Astrocyte (in vitro differentiated cells and primary cell): ENCODE data around the gene CAPG.

Experiments used
- EZH2 ChIP-seq: IDR thresholded peaks from 2 replicates; pipeline ENCODE4 v1.6.1; 2012; ENCODE audit warnings: mild to moderate bottlenecking, low read length, inconsistent platforms; ENCODE audit not compliant: insufficient read depth
- TF ChIP-seq, protein P1 (sequence below): IDR thresholded peaks from 2 replicates; pipeline ENCODE4 v1.5.1; 2011; ENCODE audit warnings: low read depth, mild to moderate bottlenecking, inconsistent platforms, low read length, moderate library complexity; ENCODE audit not compliant: insufficient read depth

DNA sequence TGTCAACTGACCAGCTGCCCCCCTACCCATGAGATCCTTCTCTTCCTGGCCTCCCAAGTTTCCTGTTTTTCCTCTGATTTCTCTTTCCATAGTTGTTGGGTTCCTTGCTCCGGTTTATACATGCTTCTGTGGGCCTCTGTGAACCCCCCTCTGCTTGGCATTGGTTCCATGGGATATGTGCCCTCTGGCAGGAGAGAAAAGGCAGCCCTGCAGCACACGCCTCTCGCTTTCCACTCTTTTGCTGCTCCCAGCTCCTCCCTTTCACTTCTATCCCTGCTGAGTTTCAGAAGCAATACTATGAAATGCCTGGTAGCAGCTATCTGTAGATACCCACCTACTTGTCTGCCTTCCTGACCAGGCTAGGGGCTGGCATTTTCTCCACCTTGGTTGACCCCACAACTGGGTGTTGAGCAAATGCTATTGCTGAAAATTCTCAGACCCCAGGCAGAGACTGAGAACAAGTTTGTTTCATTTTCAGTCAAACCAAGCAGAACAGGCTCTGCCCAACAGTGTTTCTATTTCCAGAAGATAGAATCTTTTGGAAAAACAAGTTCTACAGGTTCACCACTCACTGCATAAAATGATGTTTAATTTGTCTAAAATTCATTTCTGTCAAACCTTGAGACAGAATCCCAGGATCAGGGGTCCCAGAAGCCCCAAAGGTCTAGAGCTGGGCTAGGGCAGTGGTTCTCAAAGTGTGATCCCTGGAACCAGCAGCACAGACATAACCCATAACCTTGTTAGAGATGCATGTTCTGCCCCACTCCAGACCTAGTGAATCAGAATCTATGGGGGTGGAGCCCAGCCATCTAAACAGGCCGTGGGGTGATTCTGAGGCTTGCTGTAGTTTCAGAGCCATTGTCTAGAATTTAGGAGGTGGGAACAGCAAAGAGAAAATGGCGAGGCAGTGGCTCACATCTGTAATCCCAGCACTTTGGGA, 13.4 kb downstream of the CAPG start:
- no peak for TF ChIP-seq EZH2
- TF ChIP-seq, protein P1, sequence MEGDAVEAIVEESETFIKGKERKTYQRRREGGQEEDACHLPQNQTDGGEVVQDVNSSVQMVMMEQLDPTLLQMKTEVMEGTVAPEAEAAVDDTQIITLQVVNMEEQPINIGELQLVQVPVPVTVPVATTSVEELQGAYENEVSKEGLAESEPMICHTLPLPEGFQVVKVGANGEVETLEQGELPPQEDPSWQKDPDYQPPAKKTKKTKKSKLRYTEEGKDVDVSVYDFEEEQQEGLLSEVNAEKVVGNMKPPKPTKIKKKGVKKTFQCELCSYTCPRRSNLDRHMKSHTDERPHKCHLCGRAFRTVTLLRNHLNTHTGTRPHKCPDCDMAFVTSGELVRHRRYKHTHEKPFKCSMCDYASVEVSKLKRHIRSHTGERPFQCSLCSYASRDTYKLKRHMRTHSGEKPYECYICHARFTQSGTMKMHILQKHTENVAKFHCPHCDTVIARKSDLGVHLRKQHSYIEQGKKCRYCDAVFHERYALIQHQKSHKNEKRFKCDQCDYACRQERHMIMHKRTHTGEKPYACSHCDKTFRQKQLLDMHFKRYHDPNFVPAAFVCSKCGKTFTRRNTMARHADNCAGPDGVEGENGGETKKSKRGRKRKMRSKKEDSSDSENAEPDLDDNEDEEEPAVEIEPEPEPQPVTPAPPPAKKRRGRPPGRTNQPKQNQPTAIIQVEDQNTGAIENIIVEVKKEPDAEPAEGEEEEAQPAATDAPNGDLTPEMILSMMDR, result no peak
